Measurements from ENCODE around the gene PLXNB3.
"Not testable (repeated sequence)": the region's sequence is repeated elsewhere in the genome, so short reads cannot be mapped to it uniquely, and the experiment has no call there.

The PLXNB3 gene

DNA sequence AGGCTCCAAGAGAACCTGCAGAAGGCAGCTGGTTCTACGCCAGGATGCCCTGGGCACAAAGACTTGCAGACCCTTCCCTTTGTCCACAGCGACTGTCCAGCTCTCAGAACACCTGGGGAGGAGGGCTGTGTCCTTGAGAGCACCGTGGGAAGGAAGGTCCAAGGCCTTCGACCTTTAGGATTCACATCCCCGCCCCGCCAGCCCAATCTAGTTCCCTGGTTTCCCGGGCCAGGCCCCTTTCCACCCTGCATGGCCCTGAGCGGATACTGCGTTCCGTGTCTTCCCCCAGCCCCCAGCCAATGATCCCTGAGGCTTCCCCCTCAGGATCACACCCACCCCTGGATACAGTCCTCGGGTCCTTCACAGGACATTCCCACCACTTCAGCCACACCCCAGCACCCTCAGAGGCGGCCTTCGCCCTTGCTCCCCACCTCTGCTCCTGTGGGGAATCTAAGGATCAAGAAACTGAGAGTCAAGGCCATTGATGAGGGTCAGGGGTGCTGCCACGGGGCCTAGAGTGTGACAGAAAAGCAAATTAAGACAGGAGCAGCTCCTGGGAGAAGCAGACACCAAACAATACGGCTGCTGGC, 30.3 kb upstream of the PLXNB3 start:
- FAIRE-seq: no peak

- no peak for FAIRE-seq
These were observed 29.2 kb upstream of the PLXNB3 start for GRCh38 chrX:153734871-153735270.

DNA sequence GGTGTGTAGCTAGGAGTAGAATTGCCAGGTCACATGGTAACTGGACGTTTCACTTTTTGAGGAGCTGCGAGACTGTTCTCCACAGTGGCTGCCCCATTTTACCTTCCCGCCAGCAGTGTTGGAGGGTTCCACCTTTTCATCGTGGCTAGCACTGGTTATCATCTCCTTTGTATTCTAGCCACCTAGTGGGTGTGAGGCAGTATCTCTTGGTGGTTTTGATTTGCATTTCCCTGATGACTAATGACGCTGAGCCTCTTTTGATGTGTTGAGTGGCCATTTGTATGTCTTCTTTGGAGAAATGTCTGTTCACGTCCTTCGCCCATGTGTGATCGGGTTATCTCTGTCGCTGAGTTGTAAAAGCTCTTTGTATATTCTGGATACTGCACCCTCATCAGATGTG, 28.8 kb upstream of the PLXNB3 start:
- FAIRE-seq: no peak

DNA sequence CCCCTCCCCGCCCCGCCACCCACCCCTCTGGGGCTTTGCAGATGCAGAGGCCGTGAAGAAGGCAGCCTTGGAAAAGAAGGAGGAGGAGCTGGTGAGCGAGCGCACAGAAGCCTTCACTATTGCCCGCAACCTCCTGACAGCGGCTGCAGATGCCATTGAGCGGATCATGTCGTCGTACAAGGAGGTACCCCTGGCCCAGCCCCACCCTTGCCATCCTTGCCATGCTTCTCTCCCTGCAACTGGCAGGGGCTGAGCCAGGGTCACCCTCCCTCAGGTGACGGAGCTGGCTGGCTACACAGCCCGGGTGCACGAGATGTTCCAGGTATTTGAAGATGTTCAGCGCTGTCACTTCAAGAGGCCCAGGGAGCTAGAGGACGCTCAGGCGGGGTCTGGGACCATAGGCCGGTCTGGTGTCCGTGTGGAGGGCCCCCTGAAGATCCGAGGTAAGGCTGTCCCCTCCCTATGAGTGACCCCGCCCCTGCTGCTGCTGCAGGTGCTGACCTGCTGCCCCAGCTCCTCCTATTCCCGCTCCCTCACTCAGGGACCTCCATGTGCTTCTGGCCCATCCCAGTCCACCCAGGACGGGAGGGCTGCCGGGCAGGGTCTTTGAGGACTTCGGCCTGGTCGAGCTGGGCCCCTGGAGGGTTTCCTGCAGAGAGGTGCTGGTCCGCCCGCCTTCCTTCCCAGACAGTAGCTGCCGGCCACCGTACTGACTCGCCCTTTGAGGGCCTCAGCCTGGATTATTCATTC, 27.8 kb upstream of the PLXNB3 start:
- FAIRE-seq: no peak

DNA sequence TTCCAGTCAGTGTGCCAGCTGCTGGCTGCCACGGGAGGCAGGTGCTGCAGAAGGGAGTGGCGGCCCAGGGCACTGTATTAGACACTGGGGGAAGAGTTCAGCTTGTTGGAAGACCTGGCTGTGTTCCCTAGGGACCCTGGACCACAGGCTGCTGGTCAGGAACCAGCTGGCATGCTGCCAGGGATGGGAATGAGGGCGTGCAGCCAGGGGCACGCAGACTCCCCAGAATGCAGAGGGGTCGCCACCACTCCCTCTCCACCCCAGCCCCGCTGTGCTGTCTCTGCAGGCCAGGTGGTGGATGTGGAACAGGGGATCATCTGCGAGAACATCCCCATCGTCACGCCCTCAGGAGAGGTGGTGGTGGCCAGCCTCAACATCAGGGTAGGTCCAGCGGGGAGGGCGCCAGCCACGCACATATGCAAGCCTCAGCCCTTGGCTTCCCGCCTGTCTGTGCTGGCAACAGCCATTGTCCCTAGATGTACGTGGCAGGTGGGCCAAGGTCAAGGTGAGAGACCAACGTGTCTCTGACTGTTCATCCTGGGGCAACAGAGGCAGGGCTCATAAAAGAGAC, 27.1 kb upstream of the PLXNB3 start:
- FAIRE-seq: no peak

- FAIRE-seq: no peak
These were observed 25.9 kb upstream of the PLXNB3 start for GRCh38 chrX:153738056-153738605.

DNA sequence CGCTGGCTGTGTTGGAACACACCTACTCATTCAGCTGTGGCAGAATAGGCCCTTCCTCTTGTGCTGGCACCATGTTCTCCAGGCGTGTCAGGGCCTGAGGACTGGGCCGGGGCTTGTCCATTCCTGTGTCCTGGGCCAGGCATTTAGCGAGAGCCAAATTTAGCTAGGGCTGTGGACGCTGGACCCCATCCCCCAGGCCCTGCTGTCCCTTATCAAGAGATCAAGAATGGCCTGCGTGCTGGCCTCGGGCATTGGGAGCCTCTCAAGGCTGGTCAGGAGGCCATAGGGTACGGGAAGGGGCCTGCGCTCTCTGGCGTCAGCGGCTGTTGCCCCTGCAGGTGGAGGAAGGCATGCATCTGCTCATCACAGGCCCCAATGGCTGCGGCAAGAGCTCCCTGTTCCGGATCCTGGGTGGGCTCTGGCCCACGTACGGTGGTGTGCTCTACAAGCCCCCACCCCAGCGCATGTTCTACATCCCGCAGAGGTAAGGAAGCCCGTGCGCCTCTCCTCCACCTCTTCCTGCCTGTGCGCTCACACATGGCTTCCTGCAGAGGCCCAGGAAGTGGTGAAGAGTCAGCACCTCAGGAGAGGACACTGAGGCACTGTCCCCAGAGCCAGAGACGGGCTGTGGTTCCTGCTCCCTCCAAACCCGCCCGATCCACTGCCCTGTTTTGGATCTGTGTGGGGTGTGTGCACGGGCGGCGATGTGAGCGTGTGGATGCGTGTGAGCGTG, 24.1 kb upstream of the PLXNB3 start:
- no peak for FAIRE-seq

- FAIRE-seq: no peak
These were observed 23.3 kb upstream of the PLXNB3 start for GRCh38 chrX:153740631-153741222.

GRCh38 chrX:153741446-153741845, 22.6 kb upstream of the PLXNB3 start:
- no peak for FAIRE-seq

GRCh38 chrX:153742111-153742510, 21.9 kb upstream of the PLXNB3 start:
- not testable (repeated sequence) for FAIRE-seq

GRCh38 chrX:153742796-153743467, 21.1 kb upstream of the PLXNB3 start:
- FAIRE-seq: not testable (repeated sequence)

- not testable (repeated sequence) for FAIRE-seq
These were observed 20.4 kb upstream of the PLXNB3 start for GRCh38 chrX:153743468-153744209.

- FAIRE-seq: no peak
These were observed 19.6 kb upstream of the PLXNB3 start for GRCh38 chrX:153744210-153745066.

GRCh38 chrX:153745067-153745433, 19.0 kb upstream of the PLXNB3 start:
- FAIRE-seq: not testable (repeated sequence)

DNA sequence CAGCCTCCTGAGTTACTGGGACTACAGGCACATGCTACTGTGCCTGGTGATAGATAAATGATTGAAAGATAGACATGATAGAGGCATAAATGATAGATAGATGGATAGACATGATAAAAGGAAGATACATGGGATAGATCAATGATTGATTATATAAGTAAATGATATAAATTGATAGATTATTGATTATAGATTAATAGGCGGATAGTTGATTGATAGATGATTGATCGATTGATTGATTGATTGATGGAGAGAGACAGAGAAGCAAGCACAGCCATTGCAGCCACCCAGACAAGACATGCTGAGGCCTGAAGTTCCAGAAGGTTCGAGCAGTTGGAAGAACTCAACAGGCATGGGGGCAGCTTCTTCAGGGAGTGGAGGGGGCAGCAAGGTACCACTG, 17.7 kb upstream of the PLXNB3 start:
- FAIRE-seq: no peak

DNA sequence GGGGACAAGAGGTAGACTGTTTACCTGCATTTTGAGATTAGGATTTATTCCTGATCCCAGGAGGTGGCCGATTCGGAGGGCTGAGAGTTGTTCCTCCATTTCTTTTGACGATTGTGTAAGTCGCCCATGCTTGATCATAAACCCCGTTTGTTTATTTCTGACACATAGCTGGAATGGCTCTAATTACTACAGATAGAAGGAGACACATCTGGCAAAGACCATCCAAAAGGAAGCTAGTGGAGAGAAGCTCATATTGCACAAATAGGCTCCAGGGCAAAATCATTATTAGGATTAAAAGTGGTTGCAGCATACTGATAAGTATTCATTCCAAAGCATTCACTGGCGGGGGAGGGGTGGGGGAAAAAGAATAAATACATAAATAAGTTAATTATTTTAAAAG, 17.1 kb upstream of the PLXNB3 start:
- FAIRE-seq: not testable (repeated sequence)

GRCh38 chrX:153749017-153749416, 15.0 kb upstream of the PLXNB3 start:
- FAIRE-seq: not testable (repeated sequence)

DNA sequence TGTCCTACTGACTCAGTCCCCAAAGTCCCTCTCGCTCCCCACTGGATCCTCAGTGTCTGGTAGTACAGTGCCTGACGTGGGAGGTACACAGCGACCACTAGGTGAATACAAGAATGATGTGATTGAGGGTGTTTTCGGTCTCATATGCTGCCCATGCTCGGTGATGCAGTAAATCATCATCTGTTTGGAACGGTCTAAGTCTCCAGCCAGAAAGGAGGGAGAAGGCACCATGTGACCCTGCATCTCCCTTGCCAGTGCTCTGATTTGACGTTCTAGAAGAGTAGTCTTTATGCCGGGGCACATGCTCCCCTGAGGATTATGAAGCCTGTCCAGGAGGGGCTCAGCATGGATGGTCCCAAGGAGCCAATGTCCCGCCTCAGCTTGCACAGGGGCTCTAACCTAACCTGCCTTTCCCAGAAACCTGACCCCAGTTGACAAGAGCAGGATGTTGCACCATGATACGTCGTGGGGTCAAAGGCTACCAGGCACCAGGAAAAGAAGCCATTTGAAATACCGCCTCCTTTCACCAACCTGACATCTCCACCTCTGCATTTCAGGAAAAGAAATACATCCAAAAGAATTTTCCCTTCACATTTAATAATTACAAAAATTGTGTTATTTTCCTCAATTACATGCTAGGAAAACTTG, 13.8 kb upstream of the PLXNB3 start:
- FAIRE-seq: no peak

- FAIRE-seq: no peak
These were observed 8.9 kb upstream of the PLXNB3 start for GRCh38 chrX:153755136-153755535.

DNA sequence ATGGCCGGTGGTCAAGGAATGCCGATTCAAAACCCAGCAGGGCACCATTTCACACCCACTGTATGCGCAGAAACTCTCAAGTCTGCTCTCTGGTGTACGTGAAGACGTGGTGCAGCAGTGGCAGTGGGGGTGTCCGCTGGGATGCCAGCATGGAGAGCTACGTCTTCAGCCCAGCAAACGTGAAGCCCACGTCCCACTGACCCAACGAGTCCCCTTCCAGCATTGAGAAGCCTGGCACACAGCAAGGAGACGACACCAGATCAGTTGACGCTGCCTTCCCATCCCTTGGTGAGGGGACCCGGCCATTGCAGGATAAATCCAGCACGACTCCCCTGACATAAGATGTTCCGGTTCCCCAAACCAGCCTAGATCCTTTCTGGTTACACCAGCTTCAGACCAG, 2.2 kb upstream of the PLXNB3 start:
- no peak for FAIRE-seq

Data from A204.1 (cell line).